DND-41 (cell line): ENCODE data around the gene ATXN7L1.

ENCODE experiments used
- ATAC-seq: fragments of 200-7000 bp; cut with Tn5 transposase; 3 replicates; pipeline ENCODE4 v1.9.1; 2021; ENCODE audit warnings: low read depth; ENCODE audit not compliant: insufficient read depth
- DNase-seq: peaks from one replicate; pipeline ENCODE4 v3.0.0-alpha.2; 2020
- H2AFZ ChIP-seq: 2 replicates; pipeline ENCODE4 v1.6.0; 2012; ENCODE audit warnings: low read depth, low read length
- H3K27ac ChIP-seq: 2 replicates; pipeline ENCODE4 v1.5.1; 2012; ENCODE audit warnings: low read length, inconsistent platforms
- H3K27me3 ChIP-seq: fragments of 200-600 bp; sonication (generic); 2 replicates; pipeline ENCODE4 v1.6.0; 2012; ENCODE audit warnings: low read length, mild to moderate bottlenecking, inconsistent platforms; ENCODE audit not compliant: insufficient read depth, poor library complexity
- H3K36me3 ChIP-seq: 2 replicates; pipeline ENCODE4 v1.5.1; 2012; ENCODE audit warnings: low read length, inconsistent platforms; ENCODE audit not compliant: insufficient read depth
- H3K4me1 ChIP-seq: 2 replicates; pipeline ENCODE4 v1.5.1; 2012; ENCODE audit warnings: mild to moderate bottlenecking, low read length; ENCODE audit not compliant: insufficient read depth
- H3K4me2 ChIP-seq: 2 replicates; pipeline ENCODE4 v1.6.0; 2012; ENCODE audit warnings: mild to moderate bottlenecking, moderate library complexity, low read length, inconsistent platforms; ENCODE audit not compliant: insufficient read depth
- H3K4me3 ChIP-seq, 2 experiments: fragments of 200-600 bp in 1 of 2; shearing (Covaris generic) in 1 of 2; 2 replicates each; pipeline ENCODE4 v1.5.1; 2012 to 2016; ENCODE audit warnings: inconsistent platforms in 2 of 2, low read length in 2 of 2, mild to moderate bottlenecking in 2 of 2, low read depth in 1 of 2, moderate library complexity in 1 of 2
- H3K79me2 ChIP-seq: 2 replicates; pipeline ENCODE4 v1.6.0; 2012; ENCODE audit warnings: low read length, inconsistent platforms; ENCODE audit not compliant: insufficient read depth
- H3K9ac ChIP-seq: 2 replicates; pipeline ENCODE4 v1.6.0; 2012; ENCODE audit warnings: low read depth, mild to moderate bottlenecking, inconsistent platforms, low read length, moderate library complexity
- H3K9me3 ChIP-seq: 2 replicates; pipeline ENCODE4 v1.5.1; 2012; ENCODE audit warnings: low read length, moderate library complexity, mild to moderate bottlenecking, inconsistent platforms; ENCODE audit not compliant: insufficient read depth, severe bottlenecking
- H4K20me1 ChIP-seq: 2 replicates; pipeline ENCODE4 v1.6.0; 2012; ENCODE audit warnings: low read length; ENCODE audit not compliant: insufficient read depth
- EZH2 ChIP-seq: IDR thresholded peaks from 3 replicates; pipeline ENCODE4 v1.6.1; 2012; ENCODE audit warnings: borderline replicate concordance, low read depth, mild to moderate bottlenecking, moderate library complexity, low read length, inconsistent platforms; ENCODE audit not compliant: severe bottlenecking
- TF ChIP-seq, protein P1 (sequence below): IDR thresholded peaks from 2 replicates; pipeline ENCODE4 v1.5.1; 2012; ENCODE audit warnings: borderline replicate concordance, low read length, moderate library complexity, mild to moderate bottlenecking; ENCODE audit not compliant: poor library complexity, severe bottlenecking; ENCODE audit errors: extremely low read depth

Gene ATXN7L1

DNA sequence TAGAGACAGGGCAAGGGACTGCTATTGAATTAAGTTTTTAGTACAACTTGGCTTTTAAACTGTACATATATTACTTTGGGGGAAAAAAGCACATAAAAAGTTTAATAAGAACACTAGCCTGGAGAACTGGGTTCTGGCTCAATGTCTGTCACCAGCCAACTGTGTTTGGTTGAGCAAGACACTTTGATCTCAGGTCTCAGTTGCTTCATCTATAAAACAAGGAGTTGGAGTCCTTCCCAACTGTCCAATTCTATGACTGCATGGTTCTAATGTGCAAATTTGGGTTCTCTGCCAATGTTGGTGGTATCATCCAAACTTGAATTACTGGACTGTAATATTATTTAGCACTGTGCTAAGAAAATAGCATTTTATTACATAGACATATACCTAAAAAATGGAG, 50.3 kb downstream of the ATXN7L1 start:
- ATAC-seq, result no peak
- Histone ChIP-seq H3K9ac (no peak overlapping the region), H3K79me2 (no peaks in the 10 kb centered on the region), H3K4me1 (no peaks in the 10 kb centered on the region), H4K20me1 (no peaks in the 10 kb centered on the region), H3K27ac (no peak overlapping the region), H3K4me2 (no peak overlapping the region), H3K9me3 (no peaks in the 10 kb centered on the region), H3K27me3 (no peaks in the 10 kb centered on the region), H3K36me3 (no peaks in the 10 kb centered on the region), H2AFZ (no peak overlapping the region), H3K4me3 (no peak overlapping the region)
- no peak for DNase-seq
- TF ChIP-seq, protein P1, sequence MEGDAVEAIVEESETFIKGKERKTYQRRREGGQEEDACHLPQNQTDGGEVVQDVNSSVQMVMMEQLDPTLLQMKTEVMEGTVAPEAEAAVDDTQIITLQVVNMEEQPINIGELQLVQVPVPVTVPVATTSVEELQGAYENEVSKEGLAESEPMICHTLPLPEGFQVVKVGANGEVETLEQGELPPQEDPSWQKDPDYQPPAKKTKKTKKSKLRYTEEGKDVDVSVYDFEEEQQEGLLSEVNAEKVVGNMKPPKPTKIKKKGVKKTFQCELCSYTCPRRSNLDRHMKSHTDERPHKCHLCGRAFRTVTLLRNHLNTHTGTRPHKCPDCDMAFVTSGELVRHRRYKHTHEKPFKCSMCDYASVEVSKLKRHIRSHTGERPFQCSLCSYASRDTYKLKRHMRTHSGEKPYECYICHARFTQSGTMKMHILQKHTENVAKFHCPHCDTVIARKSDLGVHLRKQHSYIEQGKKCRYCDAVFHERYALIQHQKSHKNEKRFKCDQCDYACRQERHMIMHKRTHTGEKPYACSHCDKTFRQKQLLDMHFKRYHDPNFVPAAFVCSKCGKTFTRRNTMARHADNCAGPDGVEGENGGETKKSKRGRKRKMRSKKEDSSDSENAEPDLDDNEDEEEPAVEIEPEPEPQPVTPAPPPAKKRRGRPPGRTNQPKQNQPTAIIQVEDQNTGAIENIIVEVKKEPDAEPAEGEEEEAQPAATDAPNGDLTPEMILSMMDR, result no peak
- no peak for TF ChIP-seq EZH2

DNA sequence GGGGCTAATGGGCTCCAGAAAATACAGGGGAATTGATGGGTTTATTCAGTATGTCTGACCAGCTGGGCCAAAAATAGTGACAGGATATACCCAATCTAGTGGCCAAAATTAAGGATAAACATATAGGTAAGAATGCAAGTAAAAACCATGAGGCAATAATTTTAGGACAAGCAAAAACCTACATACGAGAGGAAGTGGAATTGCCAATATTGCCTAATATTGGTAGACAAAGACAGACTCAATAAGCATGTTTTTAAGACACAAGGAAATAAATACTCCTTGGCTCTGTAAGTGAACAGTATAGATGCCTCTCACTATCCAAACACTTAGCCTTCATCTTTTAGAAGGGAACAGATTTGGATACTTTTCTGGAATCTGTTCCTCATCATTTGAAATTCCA, 51.0 kb downstream of the ATXN7L1 start:
- no peaks in the 10 kb centered on the region for H3K9me3 ChIP-seq
- no peaks in the 10 kb centered on the region for H3K4me1 ChIP-seq
- no peaks in the 10 kb centered on the region for H3K79me2 ChIP-seq
- H3K27ac ChIP-seq, result no peak overlapping the region
- H3K36me3 ChIP-seq, result no peaks in the 10 kb centered on the region
- ATAC-seq, result no peak
- no peak overlapping the region for H3K4me2 ChIP-seq
- DNase-seq, result no peak
- H3K9ac ChIP-seq, result no peak overlapping the region
- H3K4me3 ChIP-seq, result no peak overlapping the region
- H2AFZ ChIP-seq, result no peak overlapping the region
- TF ChIP-seq, protein P1, result no peak
- no peak for TF ChIP-seq EZH2
- no peaks in the 10 kb centered on the region for H4K20me1 ChIP-seq
- H3K27me3 ChIP-seq, result no peaks in the 10 kb centered on the region

DNA sequence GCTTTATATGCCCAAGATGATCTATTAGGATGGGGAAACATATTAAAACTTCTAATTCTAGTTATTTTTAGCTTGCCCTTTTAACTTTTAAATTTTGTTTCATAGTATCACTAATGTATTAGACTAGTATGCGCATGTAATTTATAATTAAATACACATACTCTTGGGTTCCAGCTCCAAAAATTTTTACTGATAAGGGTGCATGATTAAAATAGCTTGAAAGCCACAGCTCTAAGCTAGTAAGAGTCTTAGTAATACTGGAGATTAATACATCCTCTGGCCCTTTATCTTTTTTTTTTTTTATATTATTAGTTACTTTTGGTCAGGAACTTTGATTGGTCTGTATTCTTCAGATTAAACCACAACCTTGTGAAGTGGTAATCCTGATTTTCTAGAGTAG, 53.6 kb downstream of the ATXN7L1 start:
- ATAC-seq, result no peak
- DNase-seq, result no peak
- no peak overlapping the region for H3K27ac ChIP-seq
- no peaks in the 10 kb centered on the region for H4K20me1 ChIP-seq
- H3K27me3 ChIP-seq, result no peaks in the 10 kb centered on the region
- no peaks in the 10 kb centered on the region for H3K9me3 ChIP-seq
- TF ChIP-seq EZH2, result no peak
- TF ChIP-seq, protein P1, result no peak
- no peaks in the 10 kb centered on the region for H3K36me3 ChIP-seq
- no peak overlapping the region for H2AFZ ChIP-seq
- no peaks in the 10 kb centered on the region for H3K79me2 ChIP-seq
- H3K4me1 ChIP-seq, result no peaks in the 10 kb centered on the region
- H3K4me2 ChIP-seq, result no peak overlapping the region
- no peak overlapping the region for H3K9ac ChIP-seq
- no peak overlapping the region for H3K4me3 ChIP-seq

DNA sequence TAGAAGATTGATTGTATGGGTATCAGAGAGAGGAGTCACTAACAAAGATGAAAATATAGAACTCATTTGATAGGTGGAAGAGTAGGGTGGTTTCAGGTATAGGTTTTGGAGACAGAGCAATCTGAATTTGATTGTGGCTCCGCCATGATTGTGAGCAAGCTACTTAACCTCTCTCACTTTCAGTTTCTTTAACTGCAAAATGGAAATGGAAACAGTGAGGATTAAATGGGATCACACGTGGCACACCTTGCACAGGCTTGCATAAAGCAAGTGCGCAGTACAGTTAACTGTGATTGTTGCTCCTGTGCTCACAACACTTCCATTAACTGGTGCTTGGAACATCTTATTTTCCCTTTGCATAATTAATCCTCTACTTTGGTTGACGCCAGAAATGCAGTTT, 54.9 kb downstream of the ATXN7L1 start:
- H3K27ac ChIP-seq, result no peak overlapping the region
- H2AFZ ChIP-seq, result no peak overlapping the region
- H4K20me1 ChIP-seq, result no peaks in the 10 kb centered on the region
- DNase-seq (no peak), ATAC-seq (no peak)
- TF ChIP-seq, protein P1, result no peak
- TF ChIP-seq EZH2, result no peak
- no peak overlapping the region for H3K4me3 ChIP-seq
- H3K36me3 ChIP-seq, result no peaks in the 10 kb centered on the region
- H3K9me3 ChIP-seq, result no peaks in the 10 kb centered on the region
- no peak overlapping the region for H3K9ac ChIP-seq
- no peaks in the 10 kb centered on the region for H3K27me3 ChIP-seq
- no peak overlapping the region for H3K4me2 ChIP-seq
- H3K4me1 ChIP-seq, result no peaks in the 10 kb centered on the region
- no peaks in the 10 kb centered on the region for H3K79me2 ChIP-seq
